HG03460 (cell line): ENCODE measurements around the gene HOOK1.

Experiments
- ATAC-seq: cut with Tn5 transposase; IDR thresholded peaks from one replicate; pipeline ENCODE4 v1.9.1; 2021; ENCODE audit not compliant: unreplicated experiment

The HOOK1 gene

GRCh38 chr1:59814901-59815825 lies at the start of gene HOOK1:
Gene HOOK1, plus strand, starts transcription at chr1:59814949. Its CDS starts 169 bp downstream, at chr1:59815118.
- peak; percentile 3 for ATAC-seq

- ATAC-seq: no peak
These were observed 49.6 kb upstream of the HOOK1 start for GRCh38 chr1:59765011-59765730.

DNA sequence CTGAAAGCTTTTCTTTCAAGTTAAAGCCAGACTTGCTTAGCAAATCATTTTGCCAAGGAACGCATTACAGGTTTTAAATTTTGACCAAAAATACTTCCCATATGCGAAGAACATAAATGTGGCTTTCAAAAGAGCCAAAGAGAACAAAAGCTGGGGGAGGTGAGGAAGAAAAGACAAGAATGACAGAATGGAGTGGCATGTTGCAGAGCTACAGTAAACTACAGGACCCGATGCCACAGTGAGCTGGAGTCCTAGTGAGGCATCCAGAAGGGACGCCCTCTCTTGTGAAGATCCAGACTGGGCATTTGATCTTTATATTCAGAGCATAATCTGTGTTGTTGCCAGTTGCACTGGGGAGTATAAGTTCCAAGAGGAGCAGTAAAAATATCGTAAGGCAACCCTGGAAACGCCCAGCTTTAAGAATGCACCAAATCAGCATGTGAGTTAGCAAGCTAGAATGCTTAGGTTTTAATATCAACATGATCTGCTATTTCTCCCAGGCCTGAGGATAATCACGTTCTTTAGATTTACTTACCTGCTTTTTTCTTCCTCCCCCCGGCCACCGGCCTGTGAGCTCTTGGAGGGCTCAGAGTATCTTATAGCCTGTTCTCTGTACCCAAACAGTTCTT lies 48.4 kb upstream of the HOOK1 start:
- no peak for ATAC-seq

DNA sequence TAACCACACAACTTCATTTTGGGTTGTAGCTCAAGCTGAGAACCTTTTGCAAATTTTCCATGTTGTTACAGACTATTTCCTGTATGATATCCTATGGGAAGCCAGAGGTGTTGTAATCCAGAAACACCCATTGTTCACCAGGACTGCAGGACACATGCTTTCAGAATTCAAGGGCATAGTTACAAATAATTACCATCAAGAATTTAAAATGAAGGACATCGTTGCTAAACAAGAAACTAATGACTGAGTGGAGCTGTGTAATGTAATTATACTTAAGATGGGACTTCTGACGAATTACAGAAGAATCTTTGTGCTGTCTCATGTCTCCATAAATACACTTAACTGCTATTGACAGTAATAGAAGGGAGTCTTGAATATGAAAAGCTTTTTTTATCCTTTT lies 47.6 kb upstream of the HOOK1 start:
- ATAC-seq: no peak

DNA sequence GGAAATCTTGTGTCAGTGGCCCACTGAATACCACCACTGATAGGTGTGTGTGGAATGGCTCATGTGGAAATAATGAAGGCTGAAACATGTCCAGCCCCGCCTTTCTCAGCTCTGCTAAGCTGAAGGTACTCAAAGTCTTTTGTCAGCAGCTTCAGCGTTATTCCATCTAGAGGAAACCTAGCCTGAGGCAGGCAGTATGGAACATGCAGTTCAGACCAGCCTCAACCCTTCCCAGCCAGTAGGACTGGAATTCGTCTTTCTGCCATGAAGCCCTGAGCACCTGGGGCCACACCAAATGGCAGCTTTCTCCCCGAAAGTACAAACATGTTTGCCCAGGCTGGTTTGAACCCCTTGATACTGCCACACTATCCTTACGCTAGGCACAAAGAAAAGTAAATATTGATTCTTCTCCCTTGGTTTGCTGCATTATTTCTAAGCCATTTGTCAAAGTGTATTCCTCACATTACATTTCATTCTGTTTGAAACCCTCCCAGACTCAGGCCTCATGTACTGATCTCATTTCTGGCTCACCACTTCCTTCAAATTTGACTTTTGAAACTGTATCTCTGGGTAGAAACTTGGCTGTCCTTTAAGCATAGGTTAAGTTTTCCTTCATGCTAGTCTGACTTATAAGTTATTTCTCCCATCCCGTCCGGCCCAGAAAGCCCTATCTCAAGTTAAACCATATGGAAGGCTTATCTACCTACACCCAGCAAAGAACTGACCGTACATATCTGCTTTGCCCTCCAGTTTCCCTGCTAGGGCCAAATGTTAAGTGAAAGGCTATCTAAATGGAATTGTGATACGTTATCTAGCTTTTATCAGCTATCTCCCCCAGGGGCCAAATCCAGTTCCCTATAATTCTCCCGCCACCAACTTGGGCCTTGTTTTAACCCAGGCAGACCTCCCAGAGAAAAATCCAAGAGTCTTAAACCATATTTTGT lies 45.7 kb upstream of the HOOK1 start:
- ATAC-seq: no peak

DNA sequence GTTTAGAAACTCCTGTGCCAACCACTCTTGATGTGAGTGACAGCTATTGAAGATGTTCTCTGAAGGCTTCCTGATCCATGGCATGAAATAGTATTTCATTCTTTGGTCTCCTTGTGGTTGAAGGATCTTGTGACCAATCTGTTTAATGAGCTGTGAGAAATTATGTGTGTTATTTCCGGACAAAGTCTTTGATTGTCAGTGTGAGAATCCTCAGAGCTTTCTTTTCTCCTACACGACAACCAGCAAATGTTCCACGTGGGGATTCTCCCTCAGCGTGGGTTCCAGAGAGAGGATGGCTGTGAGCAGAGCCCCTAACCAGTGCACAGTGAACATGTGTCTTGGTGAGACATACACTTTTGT lies 45.0 kb upstream of the HOOK1 start:
- no peak for ATAC-seq

GRCh38 chr1:59771361-59771760 lies 43.4 kb upstream of the HOOK1 start:
- ATAC-seq: no peak

DNA sequence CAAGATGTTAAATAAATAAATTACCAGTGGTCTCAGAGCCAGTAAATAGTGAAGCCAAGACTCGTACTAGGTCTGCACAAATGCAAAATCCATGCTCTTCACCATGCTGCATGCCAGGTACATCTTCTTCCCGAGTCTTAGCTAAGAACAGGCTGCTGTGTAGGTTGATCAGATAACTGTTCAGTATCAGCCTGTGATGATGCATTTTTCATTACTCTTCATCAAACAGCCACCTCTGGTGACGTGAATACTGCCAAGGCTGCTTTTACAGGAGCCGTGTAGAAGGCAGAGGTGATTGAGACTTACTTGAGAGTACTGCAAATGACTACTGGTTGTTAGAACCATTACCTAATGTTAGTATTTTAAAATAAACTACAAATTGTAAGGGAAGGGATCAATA lies 39.3 kb upstream of the HOOK1 start:
- ATAC-seq: no peak

- no peak for ATAC-seq
These were observed 37.5 kb upstream of the HOOK1 start for GRCh38 chr1:59776960-59777852.

DNA sequence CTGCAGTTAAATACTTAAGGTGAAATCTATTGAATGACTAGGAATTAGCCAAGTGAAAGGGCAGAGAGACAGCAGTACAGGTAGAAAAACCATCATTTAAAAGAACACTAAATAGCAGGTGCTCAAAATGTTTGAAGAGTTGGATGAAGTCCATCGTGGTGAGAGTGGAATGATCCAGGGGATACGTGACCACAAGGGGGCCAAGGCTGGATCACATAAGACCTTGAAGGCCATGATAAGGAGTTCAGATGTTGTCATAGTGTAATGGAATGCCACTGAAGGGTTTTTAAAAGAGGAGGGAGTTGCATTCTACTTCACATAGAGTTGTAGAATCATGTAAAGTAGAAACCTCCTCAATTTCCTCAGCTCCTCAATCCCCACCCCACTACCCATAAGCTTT lies 34.8 kb upstream of the HOOK1 start:
- ATAC-seq: no peak

- ATAC-seq: no peak
These were observed 25.9 kb upstream of the HOOK1 start for GRCh38 chr1:59788825-59789224.

DNA sequence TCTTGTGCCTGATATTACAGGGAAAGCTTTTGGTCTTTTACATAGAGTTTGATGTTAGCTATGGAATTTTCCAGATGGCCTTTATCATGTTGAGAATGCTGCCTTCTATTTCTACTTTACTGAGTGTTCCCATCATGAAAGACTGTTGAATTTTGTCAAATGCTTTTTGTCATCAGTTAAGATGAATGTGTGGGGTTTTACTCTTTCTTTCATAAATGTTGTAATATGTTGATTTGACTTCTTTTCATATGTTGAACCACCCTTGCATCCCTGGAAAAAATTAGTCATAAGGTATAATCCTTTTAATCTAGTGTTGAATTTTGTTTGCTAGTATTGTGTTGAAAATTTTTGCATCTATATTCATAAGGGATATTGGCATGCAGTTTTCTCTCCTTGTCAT lies 16.1 kb upstream of the HOOK1 start:
- ATAC-seq: no peak

GRCh38 chr1:59803458-59804038 lies 11.2 kb upstream of the HOOK1 start:
- ATAC-seq: no peak

DNA sequence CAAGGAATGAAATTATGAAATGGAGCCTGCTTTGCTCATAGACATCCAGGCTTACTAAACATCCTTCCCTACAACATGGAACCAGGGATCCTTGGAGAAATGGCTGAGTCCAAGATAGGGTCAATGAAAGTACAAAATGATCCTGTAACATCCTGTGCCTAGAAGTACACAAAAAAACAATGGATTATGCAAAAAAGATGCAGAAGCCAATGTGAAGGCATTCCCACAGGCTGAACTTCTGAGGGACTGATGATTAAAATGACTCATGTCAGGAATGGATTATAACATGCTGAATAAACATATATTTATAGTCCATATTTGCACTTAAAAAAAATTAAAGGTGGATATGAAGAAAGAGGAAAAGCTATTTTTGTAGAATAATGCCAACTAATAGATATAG lies 10.4 kb upstream of the HOOK1 start:
- ATAC-seq: no peak

DNA sequence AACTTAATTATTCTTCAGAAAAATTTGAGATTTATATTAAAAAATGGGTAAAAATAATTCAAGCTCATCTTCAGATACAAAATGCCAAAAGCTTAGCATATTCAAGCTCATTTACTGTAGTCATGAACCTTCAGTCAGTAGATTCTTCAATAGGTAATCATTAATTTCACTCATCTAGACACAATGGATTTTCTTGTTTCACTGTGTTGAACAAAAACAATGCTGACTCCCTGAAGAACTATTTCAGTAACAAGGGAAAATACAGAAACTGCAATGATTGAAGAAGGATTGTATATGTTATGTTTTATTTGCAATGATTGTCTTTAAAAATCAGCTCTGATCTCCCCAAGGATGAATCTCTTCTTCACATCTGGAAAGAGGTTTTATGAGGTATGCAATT lies 9.2 kb upstream of the HOOK1 start:
- no peak for ATAC-seq

GRCh38 chr1:59814180-59814900 lies 409 bp upstream of the HOOK1 start:
- peak; percentile 95 for ATAC-seq

DNA sequence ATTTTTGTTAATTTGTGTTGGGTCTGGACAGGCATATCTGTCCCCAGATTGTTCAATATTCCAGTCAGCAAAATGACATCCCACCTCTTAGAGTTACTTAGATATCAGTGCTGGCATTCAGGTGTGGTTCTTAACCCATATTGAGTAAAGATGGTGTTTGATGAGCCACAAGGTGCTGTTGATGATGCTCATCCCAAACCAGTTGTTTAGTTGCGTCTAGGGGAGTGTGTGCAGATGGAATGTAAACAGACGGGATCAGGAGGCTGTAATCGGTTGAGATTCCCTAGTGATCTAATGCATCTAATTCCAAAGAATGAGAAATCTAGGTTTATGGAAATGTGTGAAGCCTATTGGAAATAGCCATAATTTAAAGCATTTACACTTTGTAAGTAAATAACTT lies 1.1 kb downstream of the HOOK1 start:
- ATAC-seq: no peak

DNA sequence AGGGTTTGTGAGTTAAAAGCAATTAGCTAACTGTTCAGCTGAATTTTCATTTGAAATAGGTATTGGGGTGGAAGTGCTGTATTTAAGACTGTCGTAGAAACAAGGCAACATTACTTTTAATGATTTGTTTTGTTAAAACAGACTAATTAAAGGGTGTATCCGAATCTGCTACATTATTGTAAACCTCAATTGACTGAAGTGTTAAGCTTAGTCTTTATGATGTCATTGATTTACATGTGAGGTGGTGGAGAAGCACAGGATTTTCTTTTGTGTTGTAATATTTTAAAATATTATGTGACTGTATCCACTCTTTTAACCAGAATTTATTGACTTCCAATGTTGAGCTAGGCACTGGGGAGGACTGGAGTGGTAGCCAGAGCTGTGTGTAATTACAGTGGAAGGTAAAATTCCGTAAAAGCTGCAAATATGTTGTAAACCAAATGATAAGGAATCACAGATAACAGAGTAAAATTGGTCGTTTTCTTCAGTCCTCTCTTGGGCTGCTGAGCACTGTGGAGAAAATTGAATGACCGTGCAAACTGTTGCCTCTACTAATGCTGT lies 1.6 kb downstream of the HOOK1 start:
- ATAC-seq: no peak
